HG03571 (cell line): ENCODE results near the gene FZD1.
"Not testable (repeated sequence)": the region's sequence is repeated elsewhere in the genome, so short reads cannot be mapped to it uniquely, and the experiment has no call there.

Experiments
- ATAC-seq: cut with Tn5 transposase; IDR thresholded peaks from one replicate; pipeline ENCODE4 v1.9.1; 2021; ENCODE audit not compliant: unreplicated experiment

Gene FZD1

DNA sequence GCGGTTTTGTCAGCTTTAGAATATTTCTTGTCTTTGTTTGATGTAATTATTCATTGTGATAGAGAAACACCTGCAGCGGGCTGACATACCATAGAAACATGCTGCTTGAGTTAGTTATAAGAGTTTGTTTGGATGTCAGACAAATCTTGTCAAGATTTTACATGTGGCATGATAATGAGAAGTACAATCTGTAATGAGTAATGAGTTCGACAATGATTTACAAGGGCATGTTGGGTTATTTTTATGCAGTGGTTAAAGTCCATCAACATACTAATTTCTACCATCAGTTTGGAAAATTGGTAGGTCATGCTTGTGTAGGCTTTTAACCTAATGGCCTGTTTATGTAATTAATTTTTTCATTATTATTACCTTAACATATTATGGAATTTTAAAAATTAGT lies 31.3 kb downstream of the FZD1 start:
- ATAC-seq: no peak

DNA sequence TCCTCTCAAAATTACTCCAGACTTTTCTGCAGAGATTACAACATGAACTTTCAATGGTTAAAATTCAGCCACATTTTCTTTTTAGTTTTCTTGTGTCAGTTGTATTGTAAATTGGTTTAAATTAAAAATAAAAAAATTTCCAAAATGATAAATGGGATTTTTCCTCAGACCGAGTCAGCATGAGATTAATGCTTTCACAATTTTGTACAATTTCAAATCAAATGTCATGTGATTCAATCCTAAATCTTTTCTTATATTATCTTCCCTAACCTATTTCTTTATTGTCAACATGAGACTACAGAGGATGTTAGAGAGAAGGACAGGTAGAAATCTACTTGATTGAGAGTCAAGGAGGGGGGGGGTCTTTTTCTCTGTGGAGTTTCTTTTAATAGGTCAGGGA lies 33.7 kb downstream of the FZD1 start:
- ATAC-seq: no peak

DNA sequence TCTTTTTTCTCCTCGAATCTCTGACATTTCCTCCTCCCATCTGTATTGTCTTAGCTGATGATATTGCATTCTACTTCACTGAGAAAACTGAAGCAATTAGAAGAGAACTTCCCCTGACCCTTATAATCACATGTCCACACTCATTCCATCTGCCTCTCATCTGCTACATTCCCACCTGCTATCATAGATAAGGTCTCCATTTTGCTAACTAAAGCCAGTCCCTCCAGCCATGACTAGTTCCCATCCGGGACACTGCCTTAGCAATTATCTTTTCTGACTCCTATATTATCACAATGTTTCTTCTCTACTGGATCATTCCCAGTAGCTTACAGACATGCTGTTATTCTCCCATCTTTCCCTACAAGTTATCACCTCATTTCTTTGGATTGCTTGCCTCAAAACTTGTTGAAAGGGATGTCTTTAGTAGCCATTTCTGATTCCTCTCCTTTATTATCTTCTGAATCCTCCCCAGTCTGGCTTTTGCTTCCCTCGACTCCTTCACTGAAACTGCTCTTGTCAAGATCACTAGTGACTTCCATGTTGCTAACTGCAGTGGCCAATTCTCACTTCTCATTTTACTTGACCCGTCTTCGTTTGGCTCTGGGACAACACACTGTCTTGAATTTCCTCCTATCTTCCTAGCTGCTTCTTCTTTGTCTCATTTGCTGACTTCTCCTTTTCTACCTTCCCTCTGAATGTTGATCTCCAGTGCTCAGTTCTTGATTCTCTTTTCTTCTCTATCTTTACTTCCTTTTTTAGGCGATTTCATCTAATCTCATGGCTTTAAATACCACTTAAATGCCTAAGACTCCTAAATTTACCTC lies 35.9 kb downstream of the FZD1 start:
- no peak for ATAC-seq

DNA sequence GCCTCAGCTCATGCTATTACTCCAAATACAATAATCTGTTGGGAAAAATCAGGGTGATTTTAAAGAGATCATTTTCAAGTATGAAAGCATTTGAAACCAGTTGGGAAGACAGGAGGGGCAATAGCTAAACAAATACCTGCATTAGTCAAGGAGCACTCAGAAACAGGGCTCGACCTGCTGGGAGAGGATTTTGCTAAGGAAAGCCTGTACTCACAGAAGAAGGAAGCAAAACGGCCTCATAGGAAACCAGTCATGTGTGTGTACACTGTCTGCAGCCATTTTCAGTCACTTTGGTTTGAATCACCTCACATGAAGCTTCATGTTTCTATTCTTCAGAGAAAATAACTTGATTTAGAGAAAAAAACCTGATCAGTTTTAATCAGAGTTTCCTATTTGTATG lies 38.6 kb downstream of the FZD1 start:
- no peak for ATAC-seq

DNA sequence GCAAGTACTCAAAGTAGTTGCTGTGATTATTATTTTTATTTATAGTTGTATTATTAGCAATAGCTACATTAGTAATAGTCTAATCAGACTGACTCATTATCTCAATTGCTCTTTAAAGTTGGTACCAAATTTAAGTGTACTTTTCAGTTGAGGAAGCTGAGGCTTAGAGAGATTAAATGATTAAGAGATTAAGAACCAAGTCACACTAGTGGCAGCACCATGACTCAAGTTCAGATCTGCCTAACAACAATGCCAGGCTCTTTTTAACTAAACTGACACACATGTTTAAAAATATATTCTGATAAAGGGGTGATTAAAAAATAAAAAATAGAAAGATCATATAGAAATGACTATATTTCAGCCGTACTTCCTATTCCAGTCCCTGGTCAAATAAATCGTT lies 42.0 kb downstream of the FZD1 start:
- ATAC-seq: no peak

DNA sequence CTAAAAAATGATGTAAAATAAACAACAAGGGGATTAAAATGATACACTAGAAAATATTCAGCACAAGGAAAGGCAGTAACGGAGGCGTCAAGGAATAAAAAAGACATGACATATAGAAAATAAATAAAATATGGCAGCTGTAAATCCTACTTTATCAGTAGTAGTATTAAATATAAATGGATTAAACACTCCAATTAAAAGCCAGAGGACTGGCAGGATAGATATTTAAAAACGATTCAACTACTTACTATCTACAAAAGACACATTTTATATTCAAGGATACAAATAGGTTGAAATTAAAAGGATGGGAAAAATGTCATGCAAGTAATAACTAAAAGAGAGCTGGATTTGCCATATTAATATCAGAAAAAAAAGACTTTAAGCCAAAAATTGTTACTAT lies 43.2 kb downstream of the FZD1 start:
- no peak for ATAC-seq

DNA sequence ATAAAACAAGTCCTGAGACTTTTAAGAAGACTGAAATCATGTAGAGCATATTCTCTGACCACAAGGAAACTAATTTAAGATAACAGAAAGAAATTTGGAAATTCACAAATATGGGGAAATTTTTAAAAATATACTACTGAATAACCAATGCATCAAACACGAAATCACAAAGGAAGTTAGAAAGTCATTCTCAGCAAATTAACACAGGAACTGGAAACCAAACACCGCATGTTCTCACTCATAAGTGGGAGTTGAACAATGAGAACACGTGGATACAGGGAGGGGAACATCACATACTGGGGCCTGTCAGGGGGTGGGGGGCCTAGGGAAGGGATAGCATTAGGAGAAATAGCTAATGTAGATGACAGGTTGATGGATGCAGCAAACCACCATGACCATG lies 44.0 kb downstream of the FZD1 start:
- ATAC-seq: not testable (repeated sequence)

DNA sequence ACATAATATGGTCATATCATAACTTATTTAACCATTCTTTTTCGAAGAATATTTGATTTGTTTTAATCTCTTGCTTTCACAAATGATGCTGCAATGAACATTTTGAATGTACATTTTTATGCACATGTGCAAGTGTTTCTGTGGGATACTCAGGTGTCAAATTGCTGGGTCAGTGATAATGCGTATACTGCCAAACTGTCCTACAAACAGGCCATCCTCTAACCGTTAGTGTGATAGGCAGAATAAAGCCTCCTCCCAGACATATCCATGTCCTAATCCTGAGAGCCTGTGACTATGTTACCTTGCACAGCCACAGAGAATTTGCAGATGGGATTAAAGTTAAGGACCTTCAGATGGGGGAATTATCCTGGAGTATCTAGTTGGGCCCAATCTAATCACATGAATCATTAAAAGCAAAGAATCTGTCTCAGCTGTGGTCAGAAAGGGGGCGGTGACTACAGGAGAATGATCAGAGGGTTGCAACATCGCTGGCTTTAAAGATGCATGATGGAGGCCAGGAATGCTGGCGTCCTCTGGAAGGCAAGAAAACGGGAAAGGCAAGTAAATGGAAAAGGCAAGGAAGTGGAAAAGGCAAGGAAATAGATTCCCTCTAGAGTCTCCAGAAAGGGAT lies 46.7 kb downstream of the FZD1 start:
- no peak for ATAC-seq

DNA sequence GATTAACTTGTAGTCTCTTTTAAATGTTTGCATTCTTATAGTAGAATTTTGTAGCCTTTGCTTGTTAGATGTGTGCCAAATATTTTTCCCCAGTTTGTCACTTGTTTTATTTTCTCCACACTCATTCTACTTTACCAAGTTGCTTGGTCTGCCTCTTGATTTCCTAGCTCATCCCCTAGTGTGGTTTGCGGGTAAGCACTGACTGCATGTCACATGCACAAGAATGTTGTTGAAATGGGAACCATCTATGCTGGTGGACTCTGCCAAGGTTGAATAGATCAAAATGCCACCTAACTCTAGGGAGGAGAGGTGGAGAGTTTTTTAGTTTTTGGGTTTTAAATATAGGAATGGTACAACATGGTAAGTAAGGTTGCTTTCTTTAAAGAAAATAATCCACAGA lies 47.6 kb downstream of the FZD1 start:
- no peak for ATAC-seq

DNA sequence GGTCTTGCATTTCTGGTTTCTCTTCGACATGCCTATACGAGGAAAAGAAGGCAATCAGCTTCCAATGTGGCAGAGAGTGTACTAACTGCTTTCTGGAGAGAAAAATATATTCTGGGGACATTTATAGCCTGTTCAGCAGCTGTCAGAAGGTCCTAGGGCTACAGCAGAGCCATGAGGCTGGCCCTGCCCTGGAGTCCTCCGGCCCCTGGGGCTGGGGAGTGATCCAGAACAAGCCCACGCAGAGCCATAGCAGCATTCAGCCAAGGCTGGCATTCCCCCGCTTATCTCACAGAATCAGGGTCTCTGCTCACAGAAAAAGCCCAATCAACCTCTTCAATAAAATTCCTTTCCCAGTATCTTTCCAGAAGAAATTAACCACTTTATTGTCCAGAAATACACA lies 48.9 kb downstream of the FZD1 start:
- no peak for ATAC-seq

DNA sequence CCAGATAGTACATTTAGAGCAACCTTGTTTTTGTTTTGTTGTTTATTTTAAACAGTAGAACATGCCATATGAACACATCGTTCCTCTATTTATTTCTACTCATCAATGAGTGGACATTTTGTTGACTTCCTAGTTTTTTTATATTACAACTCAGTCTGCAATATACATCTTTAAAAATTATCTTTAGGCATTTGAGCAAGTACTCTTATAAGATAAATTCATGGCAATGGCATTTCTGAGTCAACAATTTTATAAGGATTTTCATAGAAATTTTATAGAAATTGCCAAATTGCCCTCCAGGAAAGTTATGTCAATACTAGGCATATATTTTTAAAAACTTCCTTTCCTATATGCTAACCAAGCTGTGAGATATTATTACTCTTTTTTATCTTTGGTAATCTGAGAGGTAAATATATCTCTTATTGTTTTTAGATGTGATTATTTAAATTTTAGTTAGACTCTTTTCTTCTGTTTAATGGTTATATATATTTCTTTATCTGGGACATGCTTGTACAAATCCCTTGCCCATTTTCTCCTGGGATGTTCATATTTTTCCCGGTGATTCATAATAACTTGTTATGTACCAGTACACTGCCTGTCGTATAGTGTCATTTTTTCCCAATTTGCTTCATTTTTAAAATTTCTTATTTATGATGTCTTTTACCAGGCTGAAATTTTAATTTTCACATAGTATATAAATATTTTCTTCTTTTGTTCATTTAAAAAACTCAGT lies 50.5 kb downstream of the FZD1 start:
- no peak for ATAC-seq

DNA sequence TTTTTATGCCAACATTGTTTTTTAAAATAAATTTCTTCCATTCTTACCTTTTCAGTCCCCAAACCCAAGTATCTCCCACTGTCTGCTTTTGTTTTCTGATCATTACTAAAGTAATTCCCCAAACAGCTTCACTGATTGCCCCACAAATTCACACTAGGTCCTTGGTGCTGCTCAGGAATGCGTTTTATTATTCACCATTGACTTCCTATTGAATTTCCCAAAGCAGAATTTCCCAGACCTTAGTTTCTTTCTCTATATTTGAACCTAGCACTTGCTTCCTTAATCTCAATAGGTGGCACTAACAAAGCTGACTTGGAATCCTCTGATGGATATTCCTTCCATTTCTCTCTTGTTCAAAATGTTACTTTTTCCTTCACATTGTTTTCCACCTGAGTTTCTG lies 52.2 kb downstream of the FZD1 start:
- ATAC-seq: no peak

DNA sequence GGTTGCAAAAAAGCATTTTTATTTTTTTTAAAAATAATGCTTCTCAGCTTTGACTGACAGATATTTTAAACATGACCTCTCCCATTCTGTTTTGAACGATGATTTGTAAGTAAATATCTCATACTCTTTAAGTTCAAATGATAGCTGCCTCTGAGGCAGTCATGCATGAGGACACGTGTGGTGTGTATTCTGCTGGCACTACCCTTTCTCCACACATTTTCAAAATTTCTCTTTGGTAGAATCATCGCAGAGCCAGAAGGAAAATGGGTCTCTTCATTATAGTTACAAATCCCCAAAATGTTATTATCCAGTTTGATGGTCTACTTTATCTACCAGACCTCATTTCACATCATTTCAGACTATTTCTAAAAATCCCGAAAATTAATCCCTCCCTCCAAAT lies 55.1 kb downstream of the FZD1 start:
- ATAC-seq: no peak

DNA sequence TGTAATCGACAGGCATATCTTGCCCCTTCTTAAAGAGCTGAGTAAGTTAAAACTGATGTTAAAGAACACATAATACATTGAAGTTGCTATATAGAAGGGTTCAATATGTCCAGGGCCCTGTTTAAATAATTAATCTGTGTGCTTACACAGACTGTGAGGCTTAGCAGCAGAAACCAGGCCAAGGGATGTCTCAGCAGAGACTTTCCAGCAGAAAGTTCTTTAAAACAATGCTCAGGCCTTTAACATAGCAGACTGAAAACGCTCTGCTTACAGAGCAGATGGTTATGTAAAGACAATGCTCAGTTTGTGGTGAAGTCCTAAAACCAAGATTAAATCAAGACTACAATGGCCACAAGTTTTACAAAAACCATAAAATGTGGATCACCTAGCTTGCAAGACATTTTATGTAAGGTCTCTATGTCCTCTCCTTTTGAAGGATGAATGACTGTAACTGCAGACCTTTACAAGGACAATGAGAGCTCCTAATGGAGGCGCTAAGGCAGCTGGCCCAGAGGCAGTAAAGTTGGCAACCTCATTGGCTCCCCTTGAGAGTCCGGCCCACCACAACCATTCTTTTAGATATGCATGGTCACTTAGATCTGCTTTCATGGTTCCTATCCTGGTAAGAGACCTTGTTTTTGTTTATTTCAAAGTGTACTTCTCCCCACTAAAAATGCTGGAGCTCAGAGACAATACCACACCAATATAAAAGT lies 56.3 kb downstream of the FZD1 start:
- no peak for ATAC-seq
